ENCODE measurements around the gene KCTD3. TPM values are rescaled to one million over a fixed set of nuclear protein-coding genes. Genes with fewer than 3 reads are reported as not detected.

The KCTD3 gene
- total and polyA plus RNA-seq, 2 of the 13 experiments (the other 11 are each of a cell fraction or from before 2014, with no cell fraction given): 49.8 to 68.1 TPM

- TF ChIP-seq, protein P1, sequence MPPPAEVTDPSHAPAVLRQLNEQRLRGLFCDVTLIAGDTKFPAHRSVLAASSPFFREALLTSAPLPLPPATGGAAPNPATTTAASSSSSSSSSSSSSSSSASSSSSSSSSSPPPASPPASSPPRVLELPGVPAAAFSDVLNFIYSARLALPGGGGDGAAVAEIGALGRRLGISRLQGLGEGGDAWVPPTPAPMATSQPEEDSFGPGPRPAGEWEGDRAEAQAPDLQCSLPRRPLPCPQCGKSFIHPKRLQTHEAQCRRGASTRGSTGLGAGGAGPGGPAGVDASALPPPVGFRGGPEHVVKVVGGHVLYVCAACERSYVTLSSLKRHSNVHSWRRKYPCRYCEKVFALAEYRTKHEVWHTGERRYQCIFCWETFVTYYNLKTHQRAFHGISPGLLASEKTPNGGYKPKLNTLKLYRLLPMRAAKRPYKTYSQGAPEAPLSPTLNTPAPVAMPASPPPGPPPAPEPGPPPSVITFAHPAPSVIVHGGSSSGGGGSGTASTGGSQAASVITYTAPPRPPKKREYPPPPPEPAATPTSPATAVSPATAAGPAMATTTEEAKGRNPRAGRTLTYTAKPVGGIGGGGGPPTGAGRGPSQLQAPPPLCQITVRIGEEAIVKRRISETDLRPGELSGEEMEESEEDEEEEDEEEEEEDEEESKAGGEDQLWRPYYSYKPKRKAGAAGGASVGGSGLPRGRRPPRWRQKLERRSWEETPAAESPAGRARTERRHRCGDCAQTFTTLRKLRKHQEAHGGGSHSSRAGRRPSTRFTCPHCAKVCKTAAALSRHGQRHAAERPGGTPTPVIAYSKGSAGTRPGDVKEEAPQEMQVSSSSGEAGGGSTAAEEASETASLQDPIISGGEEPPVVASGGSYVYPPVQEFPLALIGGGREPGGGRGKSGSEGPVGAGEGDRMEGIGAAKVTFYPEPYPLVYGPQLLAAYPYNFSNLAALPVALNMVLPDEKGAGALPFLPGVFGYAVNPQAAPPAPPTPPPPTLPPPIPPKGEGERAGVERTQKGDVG (CRISPR knock-in tag; IDR thresholded peaks at IDR 0.05; ENCODE audit: borderline replicate concordance): no peak
- TF ChIP-seq RBM39 (IDR thresholded peaks at IDR 0.05; ENCODE audit: low read depth, low read length, poor library complexity, severe bottlenecking): no peak
- no peak for TF ChIP-seq REL (CRISPR knock-in tag; conservative IDR thresholded peaks at IDR 0.05)
- no peak for TF ChIP-seq ZNF18 (CRISPR knock-in tag; IDR thresholded peaks at IDR 0.05; ENCODE audit: insufficient replicate concordance)
- TF ChIP-seq, protein P2, sequence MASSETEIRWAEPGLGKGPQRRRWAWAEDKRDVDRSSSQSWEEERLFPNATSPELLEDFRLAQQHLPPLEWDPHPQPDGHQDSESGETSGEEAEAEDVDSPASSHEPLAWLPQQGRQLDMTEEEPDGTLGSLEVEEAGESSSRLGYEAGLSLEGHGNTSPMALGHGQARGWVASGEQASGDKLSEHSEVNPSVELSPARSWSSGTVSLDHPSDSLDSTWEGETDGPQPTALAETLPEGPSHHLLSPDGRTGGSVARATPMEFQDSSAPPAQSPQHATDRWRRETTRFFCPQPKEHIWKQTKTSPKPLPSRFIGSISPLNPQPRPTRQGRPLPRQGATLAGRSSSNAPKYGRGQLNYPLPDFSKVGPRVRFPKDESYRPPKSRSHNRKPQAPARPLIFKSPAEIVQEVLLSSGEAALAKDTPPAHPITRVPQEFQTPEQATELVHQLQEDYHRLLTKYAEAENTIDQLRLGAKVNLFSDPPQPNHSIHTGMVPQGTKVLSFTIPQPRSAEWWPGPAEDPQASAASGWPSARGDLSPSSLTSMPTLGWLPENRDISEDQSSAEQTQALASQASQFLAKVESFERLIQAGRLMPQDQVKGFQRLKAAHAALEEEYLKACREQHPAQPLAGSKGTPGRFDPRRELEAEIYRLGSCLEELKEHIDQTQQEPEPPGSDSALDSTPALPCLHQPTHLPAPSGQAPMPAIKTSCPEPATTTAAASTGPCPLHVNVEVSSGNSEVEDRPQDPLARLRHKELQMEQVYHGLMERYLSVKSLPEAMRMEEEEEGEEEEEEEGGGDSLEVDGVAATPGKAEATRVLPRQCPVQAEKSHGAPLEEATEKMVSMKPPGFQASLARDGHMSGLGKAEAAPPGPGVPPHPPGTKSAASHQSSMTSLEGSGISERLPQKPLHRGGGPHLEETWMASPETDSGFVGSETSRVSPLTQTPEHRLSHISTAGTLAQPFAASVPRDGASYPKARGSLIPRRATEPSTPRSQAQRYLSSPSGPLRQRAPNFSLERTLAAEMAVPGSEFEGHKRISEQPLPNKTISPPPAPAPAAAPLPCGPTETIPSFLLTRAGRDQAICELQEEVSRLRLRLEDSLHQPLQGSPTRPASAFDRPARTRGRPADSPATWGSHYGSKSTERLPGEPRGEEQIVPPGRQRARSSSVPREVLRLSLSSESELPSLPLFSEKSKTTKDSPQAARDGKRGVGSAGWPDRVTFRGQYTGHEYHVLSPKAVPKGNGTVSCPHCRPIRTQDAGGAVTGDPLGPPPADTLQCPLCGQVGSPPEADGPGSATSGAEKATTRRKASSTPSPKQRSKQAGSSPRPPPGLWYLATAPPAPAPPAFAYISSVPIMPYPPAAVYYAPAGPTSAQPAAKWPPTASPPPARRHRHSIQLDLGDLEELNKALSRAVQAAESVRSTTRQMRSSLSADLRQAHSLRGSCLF (CRISPR knock-in tag; IDR thresholded peaks at IDR 0.05; ENCODE audit: borderline replicate concordance): no peak
- TF ChIP-seq ESRRA (CRISPR knock-in tag; IDR thresholded peaks at IDR 0.05; ENCODE audit: low read depth): no peak
- TF ChIP-seq, protein P3, sequence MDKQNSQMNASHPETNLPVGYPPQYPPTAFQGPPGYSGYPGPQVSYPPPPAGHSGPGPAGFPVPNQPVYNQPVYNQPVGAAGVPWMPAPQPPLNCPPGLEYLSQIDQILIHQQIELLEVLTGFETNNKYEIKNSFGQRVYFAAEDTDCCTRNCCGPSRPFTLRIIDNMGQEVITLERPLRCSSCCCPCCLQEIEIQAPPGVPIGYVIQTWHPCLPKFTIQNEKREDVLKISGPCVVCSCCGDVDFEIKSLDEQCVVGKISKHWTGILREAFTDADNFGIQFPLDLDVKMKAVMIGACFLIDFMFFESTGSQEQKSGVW (CRISPR knock-in tag; IDR thresholded peaks at IDR 0.05; ENCODE audit: borderline replicate concordance): no peak
- TF ChIP-seq, protein P4, sequence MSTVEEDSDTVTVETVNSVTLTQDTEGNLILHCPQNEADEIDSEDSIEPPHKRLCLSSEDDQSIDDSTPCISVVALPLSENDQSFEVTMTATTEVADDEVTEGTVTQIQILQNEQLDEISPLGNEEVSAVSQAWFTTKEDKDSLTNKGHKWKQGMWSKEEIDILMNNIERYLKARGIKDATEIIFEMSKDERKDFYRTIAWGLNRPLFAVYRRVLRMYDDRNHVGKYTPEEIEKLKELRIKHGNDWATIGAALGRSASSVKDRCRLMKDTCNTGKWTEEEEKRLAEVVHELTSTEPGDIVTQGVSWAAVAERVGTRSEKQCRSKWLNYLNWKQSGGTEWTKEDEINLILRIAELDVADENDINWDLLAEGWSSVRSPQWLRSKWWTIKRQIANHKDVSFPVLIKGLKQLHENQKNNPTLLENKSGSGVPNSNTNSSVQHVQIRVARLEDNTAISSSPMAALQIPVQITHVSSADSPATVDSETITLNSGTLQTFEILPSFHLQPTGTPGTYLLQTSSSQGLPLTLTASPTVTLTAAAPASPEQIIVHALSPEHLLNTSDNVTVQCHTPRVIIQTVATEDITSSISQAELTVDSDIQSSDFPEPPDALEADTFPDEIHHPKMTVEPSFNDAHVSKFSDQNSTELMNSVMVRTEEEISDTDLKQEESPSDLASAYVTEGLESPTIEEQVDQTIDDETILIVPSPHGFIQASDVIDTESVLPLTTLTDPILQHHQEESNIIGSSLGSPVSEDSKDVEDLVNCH (CRISPR knock-in tag; IDR thresholded peaks at IDR 0.05): no peak
Measured at GRCh38 chr1:215542301-215542700, 24.8 kb upstream of the KCTD3 start (continued).

All from HepG2 (cell line).